ENCODE data around the gene CDHR2. TPM values are rescaled to one million over a fixed set of nuclear protein-coding genes. Genes with fewer than 3 reads are reported as not detected.
"Not testable (repeated sequence)": the region's sequence is repeated elsewhere in the genome, so short reads cannot be mapped to it uniquely, and the experiment has no call there.

The CDHR2 gene
- polyA plus RNA-seq, 12 donors = 0.18 to 14.2 (median 0.53) TPM; not detected in 2

DNA sequence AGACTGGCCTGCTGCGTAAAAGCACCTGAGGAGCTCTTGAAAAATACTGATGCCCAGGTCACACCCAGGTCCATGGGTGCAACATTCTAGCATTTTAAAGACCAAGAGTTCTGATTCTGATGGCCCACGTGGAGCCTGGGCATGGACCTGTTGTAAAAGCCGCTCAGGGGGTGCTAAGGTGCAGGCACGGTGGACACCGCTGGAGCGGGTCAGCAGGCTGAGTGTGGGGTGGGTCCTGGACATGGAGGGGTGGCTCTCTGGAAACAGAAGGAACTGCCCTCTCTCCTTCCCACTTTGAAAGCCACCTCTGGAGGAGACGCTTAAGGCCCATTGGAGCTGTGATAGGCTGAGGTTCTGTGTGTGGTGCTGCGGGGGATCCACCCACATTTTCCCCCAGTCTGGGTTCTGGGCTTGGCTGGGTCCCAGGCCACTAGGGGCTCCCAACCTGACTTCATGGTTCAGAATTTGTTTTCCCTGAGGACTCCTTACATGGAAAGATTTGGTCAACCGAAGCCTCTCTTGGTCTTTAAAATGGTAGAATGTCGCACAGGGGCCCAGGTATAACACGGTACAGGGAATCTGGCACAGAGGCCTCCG lies 44.2 kb downstream of the CDHR2 start:
- no peak for DNase-seq

DNA sequence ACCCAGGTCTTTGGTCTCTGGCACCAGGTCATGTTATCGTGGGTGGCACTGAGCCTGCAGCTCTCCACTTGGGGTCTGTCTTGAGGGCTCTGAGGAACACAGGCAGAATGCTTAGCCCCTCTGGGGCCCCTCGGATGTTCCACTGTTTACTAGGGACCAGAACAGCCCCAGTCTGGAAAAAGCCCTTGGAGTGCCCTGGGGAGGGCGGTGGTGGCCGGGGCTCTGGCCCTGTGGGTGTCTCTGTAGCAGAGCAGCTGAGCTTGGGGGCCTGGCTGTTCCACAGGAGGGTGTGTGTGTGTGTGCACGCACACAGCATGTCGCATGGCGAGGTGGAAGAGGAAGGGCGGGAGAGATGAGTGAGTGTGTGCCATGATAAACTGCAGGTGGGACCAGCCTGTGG lies 45.4 kb downstream of the CDHR2 start:
- DNase-seq = no peak

- no peak for DNase-seq
Observed at GRCh38 chr5:176595386-176595943, 46.3 kb downstream of the CDHR2 start.

- DNase-seq = no peak
Observed at GRCh38 chr5:176596069-176596644, 47.0 kb downstream of the CDHR2 start.

- DNase-seq = peak; percentile 10
Observed at GRCh38 chr5:176596689-176597416, 47.7 kb downstream of the CDHR2 start.

DNA sequence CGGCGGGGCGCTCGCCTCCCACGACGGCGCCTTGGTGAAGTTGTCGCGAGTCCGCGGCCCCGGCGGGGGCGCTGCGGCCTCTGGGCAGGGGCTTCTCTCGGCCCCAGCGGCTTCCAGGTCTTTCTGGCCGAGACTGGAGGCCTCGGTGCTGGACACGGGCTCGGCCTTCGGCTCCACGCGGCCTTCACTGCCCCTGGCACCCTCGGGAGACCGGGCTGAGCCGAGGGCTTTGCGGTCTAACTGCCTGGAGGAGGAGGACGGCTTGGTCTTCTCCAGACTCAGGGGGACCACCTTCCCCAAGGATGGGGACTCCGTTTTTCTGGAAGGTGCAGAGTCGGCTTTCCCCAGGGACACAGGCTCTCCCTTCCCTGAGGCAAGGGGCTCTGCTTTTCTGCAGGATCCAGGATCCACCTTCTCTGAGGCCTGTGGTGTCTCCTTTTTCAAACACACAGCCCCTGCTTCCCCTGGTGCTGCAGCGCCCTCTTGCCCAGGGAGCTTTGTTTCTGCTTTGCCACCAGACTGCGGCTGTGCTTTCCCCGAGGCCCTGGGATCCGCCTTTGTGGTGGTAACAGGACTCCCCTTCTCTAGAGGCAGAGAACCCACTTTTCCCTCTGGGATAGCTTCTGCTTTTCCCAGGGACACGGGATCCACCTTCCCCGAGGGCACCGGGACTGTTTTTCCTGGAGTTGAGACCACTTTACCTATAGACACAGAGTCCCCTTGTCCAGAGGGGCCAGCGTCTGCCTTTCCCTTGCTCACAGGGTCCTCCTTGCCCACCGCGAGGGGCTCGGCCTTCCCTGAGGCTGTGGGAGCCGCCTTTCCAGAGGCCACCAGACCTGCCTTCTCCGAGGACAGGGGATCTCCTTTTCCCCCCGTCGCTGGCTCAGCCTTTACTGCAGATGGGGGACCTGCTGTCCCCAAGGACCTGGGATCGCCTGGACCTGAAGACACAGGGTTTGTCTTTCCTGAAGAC lies 48.6 kb downstream of the CDHR2 start:
- no peak for DNase-seq

GRCh38 chr5:176599749-176600430 lies 50.7 kb downstream of the CDHR2 start:
- DNase-seq = not testable (repeated sequence)

DNA sequence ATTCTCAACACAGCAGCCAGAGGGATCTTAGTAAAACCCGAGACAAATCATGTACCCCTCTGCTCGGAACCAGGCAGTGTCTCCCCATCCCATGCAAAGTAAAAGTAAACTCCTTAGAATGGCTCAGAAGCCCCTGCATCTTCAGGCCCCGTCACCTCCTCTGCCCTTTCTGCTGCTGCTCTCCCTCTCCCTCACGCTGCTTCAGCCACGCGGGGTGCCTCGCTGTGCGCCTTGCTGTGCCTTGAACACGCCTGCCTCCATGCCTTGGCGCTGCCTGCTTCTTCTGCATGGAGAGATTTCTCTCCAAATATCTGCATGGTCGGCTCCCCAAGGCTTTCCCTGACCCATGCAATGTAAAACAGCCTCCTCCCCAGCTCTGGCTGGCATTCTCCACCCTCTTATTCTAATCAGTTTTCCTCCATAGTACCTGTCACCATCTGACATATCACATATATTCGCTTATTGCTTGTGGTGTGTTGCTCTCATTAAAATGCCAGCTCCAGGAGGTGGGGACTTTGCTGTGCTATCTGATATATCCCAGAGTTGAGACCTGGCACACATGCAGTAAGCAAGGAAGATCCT lies 52.9 kb downstream of the CDHR2 start:
- DNase-seq = no peak

DNA sequence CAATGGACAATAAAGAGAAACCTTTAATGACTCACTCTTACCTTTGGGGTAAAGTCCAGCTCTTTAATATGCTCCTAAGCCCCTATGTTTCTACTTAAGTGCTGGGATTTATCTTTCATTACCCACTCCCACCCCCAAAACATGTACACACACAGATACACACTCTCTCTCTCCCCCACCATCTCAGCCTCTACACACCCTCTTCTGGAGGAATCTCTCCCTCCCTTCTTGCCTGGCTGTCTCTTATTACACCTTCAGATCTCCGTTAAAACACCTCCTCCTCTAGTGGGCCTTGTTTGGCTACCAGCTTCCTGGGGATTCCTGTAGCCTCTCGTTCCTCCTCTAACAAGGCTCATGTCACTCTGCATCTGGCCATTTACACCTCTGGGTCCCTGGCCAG lies 53.9 kb downstream of the CDHR2 start:
- DNase-seq = no peak

DNA sequence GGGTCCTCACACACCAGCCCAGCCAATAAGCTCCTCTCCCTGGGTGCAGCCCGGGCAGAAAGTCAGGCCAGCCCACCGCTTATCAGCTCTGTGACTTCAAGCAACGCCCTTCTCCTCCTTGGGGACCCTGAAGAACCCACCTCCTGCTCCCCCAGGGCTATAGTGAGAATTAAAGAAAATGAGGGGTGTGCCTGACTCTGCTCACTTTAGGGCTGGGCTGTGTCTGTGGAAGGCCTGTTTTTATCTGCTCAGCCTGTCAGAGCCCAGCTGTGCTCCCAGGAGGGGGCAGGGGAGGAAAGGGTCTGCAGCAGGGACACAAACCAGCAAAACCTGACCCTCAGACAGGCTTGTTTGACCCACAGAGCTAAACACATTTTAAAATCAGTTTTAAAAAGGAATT lies 56.9 kb downstream of the CDHR2 start:
- DNase-seq = no peak

DNA sequence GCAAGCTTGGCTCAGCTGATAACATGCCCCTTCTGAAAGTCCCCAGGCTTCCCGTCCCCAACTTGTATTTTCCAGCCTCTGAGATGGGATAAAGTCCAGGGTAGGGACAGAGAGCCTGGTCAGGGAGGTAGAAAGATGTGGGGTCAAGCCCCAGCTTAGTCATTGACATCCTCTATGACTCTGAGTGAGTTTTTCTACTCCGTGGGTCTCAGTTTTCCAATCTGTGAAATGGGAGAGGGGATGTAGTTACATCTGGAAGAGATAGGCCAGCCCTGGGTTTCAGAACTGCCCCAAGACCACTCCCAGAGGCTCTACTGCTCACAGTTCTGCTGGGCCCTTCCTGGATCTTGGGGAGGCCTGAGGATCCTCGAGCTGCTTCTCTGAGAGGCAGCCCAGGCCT lies 57.7 kb downstream of the CDHR2 start:
- DNase-seq = no peak

DNA sequence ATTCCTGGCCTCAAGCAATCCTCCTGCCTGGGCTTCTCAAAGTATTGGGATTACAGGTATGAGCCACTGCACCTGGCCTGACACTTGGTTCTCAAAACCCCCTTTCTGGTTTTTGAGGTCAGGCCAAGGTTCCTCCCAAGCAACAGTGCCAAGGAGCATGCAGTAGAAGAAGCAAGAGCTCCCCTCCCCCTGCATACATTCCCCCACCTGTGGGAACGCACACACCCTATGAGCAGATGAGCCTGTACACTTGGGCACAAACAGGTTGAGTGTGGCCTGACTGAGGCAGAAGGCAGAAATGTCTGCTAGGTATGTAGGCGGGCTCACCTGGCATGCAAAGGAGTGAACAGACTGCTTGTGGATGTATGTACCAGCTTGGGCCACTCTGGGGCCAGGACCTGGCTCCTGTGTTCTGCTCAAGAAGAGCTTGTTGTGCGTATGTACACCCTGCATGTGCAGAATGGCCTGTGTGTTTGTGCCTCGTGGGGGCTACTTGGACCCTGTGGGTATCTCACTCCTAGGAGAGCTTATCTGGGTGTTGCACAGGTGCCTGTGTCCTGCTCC lies 59.1 kb downstream of the CDHR2 start:
- DNase-seq = no peak

DNA sequence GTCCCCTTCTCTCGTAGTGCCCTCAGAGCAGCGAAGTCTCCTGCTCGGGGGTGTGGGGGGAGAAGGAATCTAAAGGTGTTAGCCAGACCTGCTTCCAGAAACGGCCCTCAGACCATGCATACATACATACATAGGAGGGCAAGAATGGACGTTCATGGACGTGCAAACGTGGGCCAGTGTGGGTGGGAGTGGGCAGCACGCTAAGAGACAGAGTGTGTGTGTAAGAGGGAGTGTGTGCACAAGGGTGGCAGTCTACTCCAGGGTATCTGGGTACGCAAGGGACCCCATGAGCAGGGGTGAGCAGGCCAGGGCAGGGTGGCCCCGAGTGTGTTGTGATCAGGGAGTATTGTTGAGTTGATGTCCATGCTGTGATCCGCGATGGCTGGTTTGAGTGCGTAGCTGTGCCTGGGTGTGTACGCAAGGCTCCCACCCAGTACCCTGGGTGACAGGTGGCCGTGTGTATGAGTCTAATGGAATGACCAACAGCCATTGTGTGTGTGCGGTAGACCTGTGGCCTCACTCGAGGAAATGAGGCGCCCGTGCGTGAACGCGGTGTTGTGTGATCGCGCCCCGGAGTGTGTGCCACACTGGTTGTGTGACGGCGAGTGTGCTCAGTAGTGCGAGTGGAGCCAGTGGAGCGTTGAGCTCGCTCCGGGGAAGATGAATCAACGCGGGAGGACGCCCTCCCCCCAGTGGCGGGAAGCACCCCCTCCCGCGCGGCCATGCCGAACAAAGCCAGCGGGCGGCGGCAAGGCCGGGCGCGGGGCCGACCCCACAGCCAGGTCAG lies 60.0 kb downstream of the CDHR2 start:
- no peak for DNase-seq

DNA sequence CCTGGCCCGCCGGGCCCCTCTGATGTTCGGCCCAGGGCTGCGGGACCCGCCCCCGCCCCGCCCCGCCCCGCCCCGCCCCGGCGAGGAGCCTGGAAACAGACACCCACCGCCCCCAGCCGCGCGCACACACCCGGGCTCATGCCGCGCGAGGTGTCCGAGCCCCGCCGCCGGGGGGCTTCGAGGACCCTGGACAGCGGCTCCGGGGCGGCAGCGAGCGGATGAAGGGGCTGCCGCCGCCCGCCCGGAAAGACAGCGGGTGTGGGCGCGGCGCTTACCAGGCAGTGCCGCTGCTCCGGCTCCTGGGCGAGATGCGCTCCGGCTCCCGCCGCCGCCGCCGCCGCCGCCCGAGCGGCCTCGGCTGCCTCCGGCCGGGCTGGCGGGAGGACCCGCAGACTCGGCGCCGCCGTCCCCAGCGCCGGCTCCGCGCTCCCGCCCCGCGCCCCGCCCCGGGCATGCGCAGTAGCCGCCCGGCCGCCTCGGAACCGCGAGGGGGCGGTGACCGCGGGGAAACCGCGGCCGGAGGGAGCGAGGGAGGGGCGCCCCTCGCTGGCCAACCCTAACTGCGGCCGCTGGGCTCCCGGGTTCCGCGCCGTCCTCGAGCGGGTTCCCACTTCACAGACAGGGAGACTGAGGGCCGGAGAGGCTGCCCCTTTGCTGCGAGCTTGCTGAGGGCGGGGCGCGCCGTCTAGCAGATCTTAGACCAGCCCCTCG lies 60.7 kb downstream of the CDHR2 start, which contains the start of gene GPRIN1:
GPRIN1 (minus strand) TSS at position 433 of the 711 bp plus-strand sequence. CDS start 10,322 bp downstream, outside the sequence.
- peak; percentile 38 for DNase-seq

- no peak for DNase-seq
Observed at GRCh38 chr5:176610435-176610773, 61.3 kb downstream of the CDHR2 start.

DNA sequence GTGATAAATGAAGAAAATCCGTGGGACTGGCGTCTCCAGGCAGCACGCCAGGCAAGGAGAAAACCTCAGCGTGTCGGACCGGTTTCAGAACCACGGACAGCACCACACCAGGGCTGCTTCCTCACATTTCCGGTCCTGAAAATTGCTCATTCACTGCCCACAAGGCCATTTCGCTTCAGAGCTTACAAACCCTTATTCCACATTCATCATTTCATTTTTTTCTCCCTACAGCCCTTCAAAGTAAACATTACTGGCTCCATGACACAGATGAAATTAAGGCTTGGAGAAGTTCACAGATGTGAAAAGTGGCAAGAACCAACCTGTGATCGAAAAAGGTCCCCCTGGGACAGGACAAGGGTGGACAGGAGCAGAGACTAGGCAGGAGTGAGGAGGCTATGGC lies 62.3 kb downstream of the CDHR2 start:
- DNase-seq = peak; percentile 85

DNA sequence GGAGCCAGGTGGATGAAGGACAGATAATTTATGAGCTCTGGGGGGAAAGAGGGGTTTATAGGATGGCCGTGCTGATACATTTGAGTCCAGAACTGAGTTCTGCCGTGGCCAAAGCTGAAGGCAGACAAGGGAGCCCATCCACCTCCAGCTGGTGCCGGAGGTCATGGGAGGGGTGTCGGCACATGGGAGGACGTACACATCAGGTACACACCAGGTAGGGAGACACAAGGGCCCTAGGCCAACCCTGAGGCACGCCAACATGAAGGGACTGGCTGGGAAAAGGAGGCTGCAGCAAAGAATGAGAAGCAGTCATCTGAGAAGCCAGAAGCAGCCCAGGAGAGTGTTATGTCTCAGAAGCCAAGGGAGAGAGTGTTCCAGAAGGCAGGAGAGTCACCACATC lies 62.9 kb downstream of the CDHR2 start:
- no peak for DNase-seq

- DNase-seq = no peak
Observed at GRCh38 chr5:176612855-176613254, 63.7 kb downstream of the CDHR2 start.

All from muscle of arm (tissue), 12 donors.